ENCODE measurements around the gene ARL14EPL.
"Not testable (repeated sequence)": the region's sequence is repeated elsewhere in the genome, so short reads cannot be mapped to it uniquely, and the experiment has no call there.

Gene ARL14EPL

GRCh38 chr5:116046823-116047222 is 14.6 kb downstream of the ARL14EPL start:
- no peak for DNase-seq (ENCODE audit: low read depth)

- no peak for DNase-seq (ENCODE audit: low read depth)
Measured at GRCh38 chr5:116058346-116058936, 26.2 kb downstream of the ARL14EPL start.

- no peak for DNase-seq (ENCODE audit: low read depth)
Measured at GRCh38 chr5:116062352-116062751, 30.1 kb downstream of the ARL14EPL start.

- no peak for DNase-seq (ENCODE audit: low read depth)
Measured at GRCh38 chr5:116063950-116064349, 31.7 kb downstream of the ARL14EPL start.

- peak; percentile 69 for DNase-seq (ENCODE audit: low read depth)
Measured at GRCh38 chr5:116068028-116068632, 35.9 kb downstream of the ARL14EPL start.

- no peak for DNase-seq (ENCODE audit: low read depth)
Measured at GRCh38 chr5:116071211-116071610, 38.9 kb downstream of the ARL14EPL start.

- DNase-seq (ENCODE audit: low read depth), result no peak
Measured at GRCh38 chr5:116075191-116075831, 43.0 kb downstream of the ARL14EPL start.

- DNase-seq (ENCODE audit: low read depth), result no peak
Measured at GRCh38 chr5:116076496-116076895, 44.2 kb downstream of the ARL14EPL start.

GRCh38 chr5:116078199-116078598 is 45.9 kb downstream of the ARL14EPL start:
- DNase-seq (ENCODE audit: low read depth), result no peak

GRCh38 chr5:116084287-116084691 is 52.0 kb downstream of the ARL14EPL start:
- peak; percentile 35 for DNase-seq (ENCODE audit: low read depth)

- DNase-seq (ENCODE audit: low read depth), result peak; percentile 88
Measured at GRCh38 chr5:116084871-116085715, 52.8 kb downstream of the ARL14EPL start, which contains the start of gene COMMD10. Gene COMMD10, plus strand, starts transcription at chr5:116085025.

GRCh38 chr5:116086309-116086708 is 54.0 kb downstream of the ARL14EPL start:
- DNase-seq (ENCODE audit: low read depth), result not testable (repeated sequence)

- DNase-seq (ENCODE audit: low read depth), result no peak
Measured at GRCh38 chr5:116088062-116088461, 55.8 kb downstream of the ARL14EPL start.

GRCh38 chr5:116090302-116090701 is 58.0 kb downstream of the ARL14EPL start:
- DNase-seq (ENCODE audit: low read depth), result no peak

- no peak for DNase-seq (ENCODE audit: low read depth)
Measured at GRCh38 chr5:116091416-116091815, 59.1 kb downstream of the ARL14EPL start.

- DNase-seq (ENCODE audit: low read depth), result peak; percentile 20
Measured at GRCh38 chr5:116097301-116097700, 65.0 kb downstream of the ARL14EPL start.

- DNase-seq (ENCODE audit: low read depth), result no peak
Measured at GRCh38 chr5:116098998-116099397, 66.7 kb downstream of the ARL14EPL start.

GRCh38 chr5:116104941-116105340 is 72.7 kb downstream of the ARL14EPL start:
- not testable (repeated sequence) for DNase-seq (ENCODE audit: low read depth)

All from iris pigment epithelial cell (primary cell).